DMS153 treated with DMSO at 0.1 percent for 48 hours (cell line): Measurements from ENCODE around the gene TOM1L1.

Experiments used
- DNase-seq: peaks from one replicate; lab custom pipeline; 2025; ENCODE audit not compliant: unreplicated experiment; lab: John Stamatoyannopoulos, UW

The TOM1L1 gene

GRCh38 chr17:54990118-54990517 is 89.5 kb downstream of the TOM1L1 start:
- DNase-seq, result no peak

GRCh38 chr17:54991567-54991966 is 90.9 kb downstream of the TOM1L1 start:
- DNase-seq, result no peak

- peak; percentile 55 for DNase-seq
Measured at GRCh38 chr17:54992797-54993639, 92.4 kb downstream of the TOM1L1 start.

- DNase-seq, result no peak
Measured at GRCh38 chr17:54996441-54996840, 95.8 kb downstream of the TOM1L1 start.

- no peak for DNase-seq
Measured at GRCh38 chr17:55002458-55002857, 101.8 kb downstream of the TOM1L1 start.

GRCh38 chr17:55004484-55004883 is 103.8 kb downstream of the TOM1L1 start:
- no peak for DNase-seq

GRCh38 chr17:55005520-55005919 is 104.9 kb downstream of the TOM1L1 start:
- no peak for DNase-seq
